Neutrophil (primary cell): ENCODE results near the gene DYNC1LI2.
A peak's percentile ranks its signal among the peaks of the same experiment; 100 is the strongest.

Experiments used
- H3K27ac ChIP-seq: fragments of 200-600 bp; sonication (generic); 2 replicates; pipeline ENCODE4 v1.5.1; 2016; ENCODE audit warnings: mild to moderate bottlenecking, moderate library complexity
- H3K27me3 ChIP-seq: fragments of 200-600 bp; sonication (generic); 2 replicates; pipeline ENCODE4 v1.6.0; 2016; ENCODE audit warnings: mild to moderate bottlenecking
- H3K36me3 ChIP-seq: fragments of 200-600 bp; sonication (generic); 2 replicates; pipeline ENCODE4 v1.5.1; 2017
- H3K4me1 ChIP-seq, 2 experiments: fragments of 200-600 bp in 1 of 2; sonication (generic) in 1 of 2; 1 replicate in 1 of 2; 2 replicates in 1 of 2; pipeline versions ENCODE4 v1.5.1 to v1.6.1; 2013 to 2016; ENCODE audit warnings: low read depth in 1 of 2, low read length in 1 of 2, mild to moderate bottlenecking in 1 of 2, moderate library complexity in 1 of 2; ENCODE audit not compliant: control insufficient read depth in 1 of 2, insufficient read depth in 1 of 2
- H3K4me3 ChIP-seq, 2 experiments: fragments of 200-600 bp in 1 of 2; sonication (generic) in 1 of 2; 1 replicate in 1 of 2; 2 replicates in 1 of 2; pipeline ENCODE4 v1.5.1; 2013 to 2016; ENCODE audit warnings: low read depth in 1 of 2, low read length in 1 of 2, mild to moderate bottlenecking in 1 of 2, moderate library complexity in 1 of 2
- H3K9me3 ChIP-seq: fragments of 200-600 bp; sonication (generic); 2 replicates; pipeline ENCODE4 v1.5.1; 2016
- CTCF ChIP-seq: fragments of 200-600 bp; sonication (generic); IDR thresholded peaks from 2 replicates; pipeline ENCODE4 v1.5.1; 2016; ENCODE audit warnings: antibody characterized with exemption

Gene DYNC1LI2

GRCh38 chr16:66698046-66698445, 53.4 kb downstream of the DYNC1LI2 start:
- TF ChIP-seq CTCF = no peak
- Histone ChIP-seq H3K27ac (no peak overlapping the region), H3K4me1 (peaks cover 50 to 52% of the 10 kb centered on the region in 2 experiments), H3K27me3 (no peaks in the 10 kb centered on the region), H3K36me3 (no peaks in the 10 kb centered on the region), H3K4me3 (no peak overlapping the region), H3K9me3 (no peaks in the 10 kb centered on the region)

GRCh38 chr16:66696669-66697630, 54.5 kb downstream of the DYNC1LI2 start, which contains the start of gene CMTM4:
Gene CMTM4 (minus strand): TSS chr16:66696743. CDS start chr16:66696525, 218 bp downstream.
- Histone ChIP-seq H3K36me3 (no peaks in the 10 kb centered on the region), H3K9me3 (no peaks in the 10 kb centered on the region), H3K4me1 (peaks cover 50 to 52% of the 10 kb centered on the region in 2 experiments), H3K4me3 (peak within 1 kb of the TSS; percentile 75 to 81), H3K27ac (peak within 1 kb of the TSS; percentile 63), H3K27me3 (no peaks in the 10 kb centered on the region)
- TF ChIP-seq CTCF = peak; percentile 50

GRCh38 chr16:66695935-66696668, 55.3 kb downstream of the DYNC1LI2 start:
- H3K9me3 ChIP-seq = no peaks in the 10 kb centered on the region
- H3K36me3 ChIP-seq = no peaks in the 10 kb centered on the region
- H3K4me1 ChIP-seq = peaks cover 43 to 45% of the 10 kb centered on the region in 2 experiments
- no peaks in the 10 kb centered on the region for H3K27me3 ChIP-seq
- H3K4me3 ChIP-seq = peak overlapping the region; percentile 70 to 75
- TF ChIP-seq CTCF = no peak
- peak overlapping the region; percentile 63 for H3K27ac ChIP-seq

- Histone ChIP-seq H3K4me1 (peaks cover 37 to 39% of the 10 kb centered on the region in 2 experiments), H3K9me3 (no peaks in the 10 kb centered on the region), H3K4me3 (peak overlapping the region; percentile 70 to 75), H3K27me3 (no peaks in the 10 kb centered on the region), H3K36me3 (no peaks in the 10 kb centered on the region), H3K27ac (peak overlapping the region; percentile 63)
- TF ChIP-seq CTCF = no peak
These were observed 55.9 kb downstream of the DYNC1LI2 start for GRCh38 chr16:66695471-66695934.

GRCh38 chr16:66693149-66693548, 58.3 kb downstream of the DYNC1LI2 start:
- no peaks in the 10 kb centered on the region for H3K9me3 ChIP-seq
- H3K4me3 ChIP-seq = no peak overlapping the region
- no peaks in the 10 kb centered on the region for H3K27me3 ChIP-seq
- H3K36me3 ChIP-seq = no peaks in the 10 kb centered on the region
- H3K4me1 ChIP-seq = peaks cover 27 to 29% of the 10 kb centered on the region in 2 experiments
- TF ChIP-seq CTCF = no peak
- H3K27ac ChIP-seq = no peak overlapping the region
